KMS-11 (cell line): ENCODE results near the gene ST3GAL4.
"Not testable (repeated sequence)": the region's sequence is repeated elsewhere in the genome, so short reads cannot be mapped to it uniquely, and the experiment has no call there.

ENCODE experiments used
- H2AFZ ChIP-seq: fragments of 200-600 bp; sonication (generic); 2 replicates; pipeline ENCODE4 v1.6.1; 2016; ENCODE audit warnings: antibody characterized with exemption, mixed run types, low read depth
- H3K27ac ChIP-seq: fragments of 200-600 bp; sonication (generic); 2 replicates; pipeline ENCODE4 v1.6.1; 2016; ENCODE audit warnings: mild to moderate bottlenecking, mixed run types
- H3K27me3 ChIP-seq: fragments of 200-600 bp; sonication (generic); 2 replicates; pipeline ENCODE4 v1.6.1; 2017; ENCODE audit warnings: mild to moderate bottlenecking, low read depth, mixed run types, moderate library complexity; ENCODE audit not compliant: insufficient read depth
- H3K36me3 ChIP-seq: fragments of 200-600 bp; sonication (generic); 2 replicates; pipeline ENCODE4 v1.6.1; 2017; ENCODE audit warnings: mild to moderate bottlenecking, mixed run types; ENCODE audit not compliant: insufficient read depth
- H3K4me1 ChIP-seq: fragments of 200-600 bp; sonication (generic); 2 replicates; pipeline ENCODE4 v1.6.1; 2016; ENCODE audit warnings: mild to moderate bottlenecking, low read depth, mixed run types; ENCODE audit not compliant: poor library complexity, severe bottlenecking
- H3K4me2 ChIP-seq: fragments of 200-600 bp; sonication (generic); 2 replicates; pipeline ENCODE4 v1.7.0; 2016; ENCODE audit warnings: mild to moderate bottlenecking, mixed run types
- H3K4me3 ChIP-seq: fragments of 200-600 bp; sonication (generic); IDR thresholded peaks from 2 replicates; pipeline ENCODE4 v1.6.1; 2017; ENCODE audit warnings: low read depth, low read length, mixed read lengths; ENCODE audit not compliant: insufficient read depth
- H3K79me2 ChIP-seq: fragments of 200-600 bp; sonication (generic); 2 replicates; pipeline ENCODE4 v1.6.1; 2016; ENCODE audit warnings: low read depth, mixed run types; ENCODE audit not compliant: insufficient read depth
- H3K9ac ChIP-seq: fragments of 200-600 bp; sonication (generic); 2 replicates; pipeline ENCODE4 v1.6.1; 2016; ENCODE audit warnings: mild to moderate bottlenecking, mixed run types
- H4K20me1 ChIP-seq: fragments of 200-600 bp; sonication (generic); 2 replicates; pipeline ENCODE4 v1.6.1; 2016; ENCODE audit warnings: mild to moderate bottlenecking, mixed run types; ENCODE audit not compliant: insufficient read depth
- CTCF ChIP-seq: fragments of 200-600 bp; sonication (generic); conservative IDR thresholded peaks from 2 replicates; pipeline ENCODE4 v1.6.1; 2017; ENCODE audit warnings: low read depth, mild to moderate bottlenecking, antibody characterized with exemption, low read length, moderate library complexity, mixed read lengths

Gene ST3GAL4

GRCh38 chr11:126380909-126381308, 25.4 kb downstream of the ST3GAL4 start:
- no peaks in the 10 kb centered on the region for H3K79me2 ChIP-seq
- H4K20me1 ChIP-seq: no peaks in the 10 kb centered on the region
- no peak overlapping the region for H3K9ac ChIP-seq
- H3K4me2 ChIP-seq: no peak overlapping the region
- H3K27me3 ChIP-seq: no peaks in the 10 kb centered on the region
- H3K4me3 ChIP-seq: no peak overlapping the region
- no peaks in the 10 kb centered on the region for H3K36me3 ChIP-seq
- no peak overlapping the region for H3K27ac ChIP-seq
- no peak for TF ChIP-seq CTCF
- H2AFZ ChIP-seq: no peak overlapping the region
- no peaks in the 10 kb centered on the region for H3K4me1 ChIP-seq

- not testable (repeated sequence) for H3K4me2 ChIP-seq, H2AFZ ChIP-seq, H3K79me2 ChIP-seq, H3K4me1 ChIP-seq, H4K20me1 ChIP-seq, H3K36me3 ChIP-seq, H3K9ac ChIP-seq, H3K27ac ChIP-seq, H3K27me3 ChIP-seq, H3K4me3 ChIP-seq
Measured at GRCh38 chr11:126381960-126382359, 26.5 kb downstream of the ST3GAL4 start.

- H4K20me1 ChIP-seq, H3K4me2 ChIP-seq, H3K27ac ChIP-seq, H3K36me3 ChIP-seq, H2AFZ ChIP-seq, H3K79me2 ChIP-seq, H3K9ac ChIP-seq, H3K4me3 ChIP-seq, H3K4me1 ChIP-seq, H3K27me3 ChIP-seq: not testable (repeated sequence)
Measured at GRCh38 chr11:126382641-126383040, 27.2 kb downstream of the ST3GAL4 start.

- Histone ChIP-seq H3K4me3 (no peak overlapping the region), H3K36me3 (no peaks in the 10 kb centered on the region), H3K27ac (no peak overlapping the region), H3K9ac (no peak overlapping the region), H4K20me1 (no peaks in the 10 kb centered on the region), H3K4me2 (no peak overlapping the region), H3K79me2 (no peaks in the 10 kb centered on the region), H3K4me1 (no peaks in the 10 kb centered on the region), H3K27me3 (no peaks in the 10 kb centered on the region), H2AFZ (no peak overlapping the region)
- TF ChIP-seq CTCF: no peak
Measured at GRCh38 chr11:126383339-126384335, 28.2 kb downstream of the ST3GAL4 start.

- no peak overlapping the region for H2AFZ ChIP-seq
- H3K79me2 ChIP-seq: no peaks in the 10 kb centered on the region
- no peak for TF ChIP-seq CTCF
- H3K4me2 ChIP-seq: no peak overlapping the region
- H3K36me3 ChIP-seq: no peaks in the 10 kb centered on the region
- no peaks in the 10 kb centered on the region for H3K27me3 ChIP-seq
- no peak overlapping the region for H3K4me3 ChIP-seq
- no peak overlapping the region for H3K27ac ChIP-seq
- no peak overlapping the region for H3K9ac ChIP-seq
- H4K20me1 ChIP-seq: no peaks in the 10 kb centered on the region
- no peaks in the 10 kb centered on the region for H3K4me1 ChIP-seq
Measured at GRCh38 chr11:126384449-126385070, 29.1 kb downstream of the ST3GAL4 start.
